Smooth muscle cell of the brain vasculature (primary cell): ENCODE measurements around the gene LCNL1.

Experiments
- DNase-seq: peaks from one replicate; pipeline ENCODE4 v3.0.0-alpha.2; 2012; ENCODE audit warnings: low read depth, low spot score

The LCNL1 gene

GRCh38 chr9:137009938-137010732 lies 27.3 kb downstream of the LCNL1 start:
- DNase-seq = no peak

- no peak for DNase-seq
Observed at GRCh38 chr9:137011156-137011555, 28.4 kb downstream of the LCNL1 start.

- DNase-seq = no peak
Observed at GRCh38 chr9:137011907-137012675, 29.3 kb downstream of the LCNL1 start.

DNA sequence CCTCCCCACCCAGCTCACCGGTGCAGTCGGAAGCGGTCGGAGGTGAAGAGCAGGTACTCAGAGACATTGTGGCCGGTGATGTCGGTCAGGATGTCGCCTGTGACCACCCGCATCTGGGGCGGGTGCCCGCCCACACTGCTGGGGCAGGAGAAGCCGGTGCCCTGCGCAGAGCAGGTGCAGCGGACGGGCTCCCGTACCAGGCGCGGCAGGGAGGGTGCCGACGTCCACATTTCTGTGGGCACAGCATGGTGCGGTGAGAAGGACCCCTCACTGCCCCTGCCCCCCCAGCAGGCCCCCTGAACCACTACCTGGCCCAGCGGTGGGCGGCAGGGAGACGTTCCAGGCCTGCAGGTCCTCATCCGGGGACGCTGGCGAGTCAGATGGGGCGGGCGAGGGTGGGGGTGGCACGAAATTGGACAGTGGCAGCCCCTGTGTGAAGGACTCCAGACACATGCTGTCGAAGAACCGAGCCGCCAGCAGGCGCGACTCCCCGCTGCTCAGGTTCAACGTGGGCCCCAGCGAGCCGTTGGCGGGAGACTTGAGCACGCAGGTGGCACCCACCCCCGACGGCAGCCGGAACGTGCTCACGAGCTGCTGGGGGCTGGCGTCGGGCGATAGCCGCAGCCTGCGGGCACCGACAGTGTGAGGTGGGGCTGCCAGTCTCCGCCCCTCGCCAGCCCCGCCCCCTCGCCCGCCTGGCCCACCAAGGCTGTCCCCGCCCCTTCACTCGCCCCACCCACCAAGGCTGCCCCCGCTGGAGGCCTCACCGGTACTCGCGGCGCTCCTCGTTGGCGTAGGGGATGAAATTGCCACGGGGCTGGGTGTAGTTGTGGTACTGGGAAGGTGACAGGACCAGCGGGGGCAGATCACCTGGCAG lies 30.1 kb downstream of the LCNL1 start:
- no peak for DNase-seq

DNA sequence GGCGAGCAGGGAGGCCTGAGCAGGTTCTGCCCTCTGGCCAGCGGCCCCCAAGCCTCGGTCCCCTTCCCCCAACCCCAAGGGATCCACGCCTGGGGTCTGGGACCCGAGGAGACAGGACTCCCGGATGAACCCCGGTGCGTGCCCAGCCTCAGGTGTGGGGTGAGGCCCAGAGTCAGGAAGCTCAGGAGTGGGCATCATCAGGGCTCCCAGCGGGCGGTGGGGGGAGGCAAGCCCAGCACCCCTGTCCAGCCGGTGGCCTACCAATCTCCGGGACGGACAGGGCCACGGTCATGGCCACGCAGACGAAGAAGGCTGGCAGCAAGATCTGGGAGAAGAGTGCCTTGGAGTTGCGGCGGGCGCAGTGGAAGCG lies 30.8 kb downstream of the LCNL1 start:
- no peak for DNase-seq

DNA sequence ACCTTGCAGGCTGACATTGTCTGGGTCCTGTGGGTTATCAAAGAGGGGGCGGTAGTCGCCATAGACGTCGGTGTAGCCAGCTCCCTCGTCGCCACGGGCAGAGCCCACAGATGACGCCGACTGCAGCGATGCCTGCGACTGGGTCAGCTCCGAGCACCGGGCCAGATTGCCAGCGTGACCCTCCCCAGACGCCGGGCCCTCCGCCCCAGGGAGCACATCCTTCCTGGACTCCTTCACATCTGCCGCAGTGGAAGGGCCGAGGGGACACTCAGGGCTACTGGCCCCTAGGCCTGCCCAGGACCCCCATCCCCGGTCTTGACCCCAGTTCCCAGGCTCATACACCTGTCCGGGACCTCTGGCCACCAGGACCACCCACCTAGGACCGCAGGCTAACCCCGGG lies 31.4 kb downstream of the LCNL1 start:
- no peak for DNase-seq

DNA sequence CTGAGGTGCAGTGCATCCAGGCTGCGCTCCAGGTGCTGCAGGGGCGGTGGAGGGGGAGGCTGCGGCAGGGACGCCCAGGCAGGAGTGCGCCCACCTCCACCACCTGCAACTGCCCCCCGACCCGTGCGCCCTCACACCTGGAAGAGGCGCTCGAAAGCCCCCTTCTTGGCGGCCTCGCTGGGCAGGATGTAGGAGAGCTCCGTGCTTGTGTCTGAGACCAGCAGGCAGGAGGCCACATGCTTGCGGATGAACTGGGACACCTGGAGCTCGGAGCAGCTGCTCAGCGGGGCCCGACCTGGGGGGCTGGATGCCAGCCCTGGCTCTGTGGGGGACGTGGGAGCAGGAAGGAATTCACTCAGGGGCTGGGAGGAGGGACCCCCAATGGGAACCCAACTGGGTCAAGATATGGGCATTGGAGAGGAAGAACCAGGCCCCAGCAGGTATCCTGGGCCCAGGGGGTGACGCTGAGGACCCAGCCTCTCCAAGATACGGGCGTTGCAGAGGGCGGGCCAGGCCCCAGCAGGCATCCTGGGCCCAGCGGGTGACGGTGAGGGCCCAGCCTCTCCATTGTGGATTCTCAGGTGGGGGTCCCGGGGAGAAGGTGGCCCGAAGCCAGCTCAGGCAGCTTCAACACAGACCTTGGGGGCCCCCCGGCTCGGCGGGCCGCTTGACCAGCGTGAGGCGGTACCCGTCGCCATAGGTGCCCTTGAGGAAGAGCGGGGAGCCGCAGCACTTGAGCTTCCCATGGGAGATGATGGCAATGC lies 32.2 kb downstream of the LCNL1 start:
- DNase-seq = no peak

DNA sequence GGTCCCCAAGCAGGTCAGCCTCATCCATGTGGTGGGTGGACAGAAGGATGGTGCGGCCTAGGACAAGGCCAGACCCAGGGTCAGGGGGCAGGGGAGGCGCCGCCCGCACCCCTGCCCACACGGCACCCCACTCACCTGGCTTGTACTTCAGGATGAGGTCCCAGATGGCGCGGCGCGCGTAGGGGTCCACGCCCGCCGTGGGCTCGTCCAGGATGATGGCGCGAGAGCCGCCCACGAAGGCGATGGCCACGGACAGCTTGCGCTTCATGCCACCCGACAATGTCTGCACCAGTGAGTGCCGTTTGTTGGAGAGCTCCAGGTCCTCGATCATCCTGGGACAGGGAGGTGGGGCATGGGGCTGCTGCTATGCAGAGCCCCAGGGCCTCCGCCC lies 32.7 kb downstream of the LCNL1 start:
- no peak for DNase-seq

- no peak for DNase-seq
Observed at GRCh38 chr9:137015976-137016375, 33.2 kb downstream of the LCNL1 start.

DNA sequence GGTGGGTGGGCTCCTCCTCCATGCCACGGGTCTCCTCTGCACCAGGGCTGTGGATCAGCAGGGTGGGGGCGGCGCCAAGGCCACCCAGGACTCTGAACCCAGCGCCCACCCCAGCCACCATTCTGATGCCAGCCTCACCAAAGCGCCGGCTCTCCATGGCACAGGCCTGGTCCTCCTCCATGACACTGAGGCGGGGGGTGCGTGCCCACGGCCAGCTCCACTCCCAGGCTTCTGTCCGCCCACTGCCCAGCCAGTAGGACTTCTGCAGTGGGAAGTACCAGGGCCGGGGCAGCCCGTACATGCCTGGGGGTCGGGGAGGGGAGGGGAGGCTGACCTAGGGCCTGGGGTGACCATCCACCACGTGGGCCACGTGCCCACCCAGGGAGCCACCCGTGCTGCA lies 33.6 kb downstream of the LCNL1 start:
- no peak for DNase-seq

- no peak for DNase-seq
Observed at GRCh38 chr9:137017071-137017470, 34.3 kb downstream of the LCNL1 start.

- no peak for DNase-seq
Observed at GRCh38 chr9:137017791-137018497, 35.2 kb downstream of the LCNL1 start.

DNA sequence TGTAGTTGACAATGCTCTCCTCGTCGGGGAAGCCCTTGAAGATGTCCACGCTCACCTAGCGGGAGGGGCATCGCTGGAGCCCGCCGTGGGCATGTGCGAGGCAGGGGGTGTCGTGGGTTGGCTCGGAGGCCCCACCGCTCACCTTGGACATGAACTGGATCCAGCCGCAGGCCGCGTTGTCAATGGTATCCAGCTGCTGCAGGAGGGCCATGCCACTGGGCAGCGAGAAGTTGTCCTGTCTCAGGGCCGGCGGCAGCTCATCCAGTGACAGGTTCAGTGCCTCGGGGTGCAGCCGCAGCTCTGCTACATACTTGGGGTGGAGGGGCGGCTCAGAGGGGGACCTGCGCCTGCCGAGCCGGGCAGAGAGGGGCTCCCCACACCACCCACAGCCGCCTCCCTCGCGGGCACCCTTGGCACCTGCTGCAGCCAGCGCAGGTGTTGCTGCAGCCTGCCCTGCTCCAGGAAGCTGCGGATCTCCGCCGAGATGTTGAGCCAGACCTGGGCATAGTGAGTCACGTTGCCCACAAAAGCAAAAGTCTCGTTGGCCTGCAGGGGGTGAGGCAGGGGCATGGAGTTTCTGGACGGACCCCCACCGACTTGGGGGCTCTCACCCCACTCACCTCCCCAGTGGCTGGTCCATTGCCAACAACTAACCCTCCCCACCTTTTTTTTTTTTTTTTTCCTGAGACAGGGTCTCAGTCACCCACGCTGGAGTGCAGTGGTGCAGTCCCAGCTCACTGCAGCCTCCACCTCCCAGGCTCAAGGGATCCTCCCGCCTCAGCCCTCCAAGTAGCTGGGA lies 36.2 kb downstream of the LCNL1 start:
- no peak for DNase-seq

DNA sequence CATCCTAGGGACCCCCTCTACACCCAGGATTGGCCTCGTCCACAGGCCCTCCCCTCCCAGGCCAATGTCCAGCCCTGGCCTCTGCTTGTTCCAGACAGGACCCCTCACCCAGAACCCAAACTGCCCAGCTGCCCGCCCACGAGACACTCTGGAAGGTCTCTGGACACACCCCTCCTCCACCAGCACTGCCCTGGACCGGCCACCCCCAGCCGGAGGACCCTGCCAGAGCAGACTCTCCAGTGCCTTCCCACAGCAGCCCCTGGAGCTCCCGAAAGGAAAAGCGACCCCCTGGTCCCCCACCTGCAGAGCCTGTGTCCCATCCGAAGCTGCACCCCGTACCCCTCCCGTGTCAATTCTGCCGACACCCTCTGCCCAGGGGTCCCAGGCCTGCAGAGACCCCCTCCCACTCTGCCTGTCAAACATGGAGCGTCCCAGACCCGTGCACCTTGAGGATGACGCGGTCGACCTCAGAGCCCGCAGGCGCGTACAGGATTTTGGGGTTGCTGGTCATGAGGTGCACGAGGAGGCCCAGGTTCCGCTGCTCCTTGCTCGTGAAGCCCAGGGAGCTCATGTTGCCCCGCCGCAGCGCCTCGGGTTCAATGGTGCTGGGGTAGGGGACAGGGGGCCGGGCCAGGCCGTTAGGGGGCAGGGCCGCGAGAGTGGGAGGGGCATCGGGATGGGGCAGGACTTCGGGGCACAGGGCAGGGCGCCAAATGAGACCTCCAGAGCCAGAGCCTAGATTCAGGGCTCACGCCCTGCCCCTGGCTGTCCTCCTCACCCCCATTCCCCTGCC lies 37.3 kb downstream of the LCNL1 start:
- no peak for DNase-seq

DNA sequence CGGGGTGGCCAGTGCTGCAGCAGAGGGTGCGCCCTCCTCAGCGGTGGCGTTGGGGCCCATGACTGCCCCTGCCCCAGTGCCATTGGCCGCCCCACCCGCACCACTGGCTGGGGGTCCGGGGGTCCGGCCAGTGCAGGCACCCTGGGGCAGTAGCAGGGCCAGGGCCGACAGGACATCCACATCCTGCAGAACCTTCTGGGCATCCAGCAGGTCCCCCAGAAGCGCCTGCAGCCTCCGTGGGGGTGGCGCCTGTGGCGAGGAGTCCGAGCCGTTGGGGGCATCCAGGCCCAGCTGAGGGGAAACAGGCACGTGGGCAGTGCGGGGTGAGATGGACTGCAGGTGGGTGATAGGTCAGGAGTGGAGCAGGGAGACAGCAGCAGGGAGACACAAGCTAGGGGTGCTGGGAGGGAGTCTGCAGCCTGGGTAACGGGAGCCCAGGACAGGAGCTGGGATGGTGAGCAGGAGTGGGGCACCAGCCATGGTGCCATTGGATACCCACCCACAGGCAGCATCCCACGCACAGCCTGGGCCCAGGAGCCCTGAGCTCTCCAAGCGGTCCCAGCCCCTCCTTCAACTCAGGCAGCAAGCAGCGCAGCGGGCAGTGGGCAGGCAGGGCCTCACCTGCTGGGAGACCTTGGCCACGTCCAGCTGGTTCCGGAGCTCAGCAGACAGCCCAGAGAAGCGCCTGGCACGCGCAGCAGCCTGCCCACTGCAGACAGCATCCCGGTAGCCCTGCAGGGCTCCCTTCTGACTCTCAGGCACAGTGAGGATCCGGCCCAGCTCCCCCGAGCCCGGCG lies 38.2 kb downstream of the LCNL1 start:
- no peak for DNase-seq

DNA sequence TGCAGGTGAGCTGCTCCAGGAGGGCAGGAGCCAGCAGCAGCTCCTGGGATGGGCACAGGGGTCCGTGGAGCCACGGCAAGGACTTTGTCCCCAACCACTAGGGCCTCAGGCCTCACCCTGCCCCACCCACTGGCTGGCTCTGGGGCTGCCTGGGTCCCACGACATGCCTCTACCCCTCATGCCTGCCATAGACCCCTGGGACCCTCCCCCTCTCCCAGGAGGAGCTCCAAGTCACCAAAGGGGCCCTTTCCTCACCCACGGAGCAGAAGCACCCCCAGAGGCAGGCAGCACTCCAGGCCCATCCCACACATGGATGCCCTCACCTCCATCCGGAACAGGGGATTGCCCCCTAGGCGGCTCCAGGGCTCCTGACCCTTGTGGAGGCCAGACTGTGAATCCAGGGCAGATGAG lies 38.8 kb downstream of the LCNL1 start:
- no peak for DNase-seq

DNA sequence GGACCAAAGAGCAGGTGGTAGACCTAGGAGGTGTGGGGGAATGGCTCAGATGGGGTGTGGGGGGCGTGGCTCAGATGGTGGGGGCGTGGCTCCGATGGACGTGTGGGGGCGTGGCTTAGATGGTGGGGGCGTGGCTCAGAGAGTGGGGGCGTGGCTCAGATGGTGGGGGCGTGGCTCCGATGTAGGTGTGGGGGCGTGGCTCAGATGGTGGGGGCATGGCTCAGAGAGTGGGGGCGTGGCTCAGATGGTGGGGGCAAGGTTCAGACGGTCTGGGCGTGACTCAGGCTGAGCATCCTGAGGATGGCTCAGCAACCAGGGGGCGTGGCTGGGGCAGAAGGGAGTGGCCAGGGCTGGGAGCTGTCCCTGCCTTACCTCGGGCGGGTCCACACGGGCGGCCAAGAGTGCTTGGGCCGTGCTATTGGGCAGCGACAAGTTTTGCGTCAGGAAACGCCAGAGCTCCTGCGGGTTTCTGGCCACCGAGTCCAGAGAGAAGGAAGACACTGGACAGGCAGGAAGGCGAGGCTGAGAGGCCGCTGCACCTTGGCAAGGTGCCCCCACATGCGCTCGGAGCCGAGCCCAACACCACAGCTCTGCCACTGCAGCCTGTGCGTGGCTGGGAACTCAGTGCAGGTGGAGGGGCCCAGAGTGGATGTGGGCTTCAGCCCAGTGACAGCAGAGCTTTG lies 39.3 kb downstream of the LCNL1 start:
- DNase-seq = no peak

- DNase-seq = no peak
Observed at GRCh38 chr9:137022662-137023008, 39.8 kb downstream of the LCNL1 start.
